Stimulated activated CD8-positive, alpha-beta memory T cell treated with anti-CD3 and anti-CD28 coated beads, Interleukin-15, amount 100 ng/mL, for 1 hour (primary cell): ENCODE measurements around the gene KCTD7.
"Not testable (repeated sequence)": the region's sequence is repeated elsewhere in the genome, so short reads cannot be mapped to it uniquely, and the experiment has no call there.

Experiments
- DNase-seq: peaks from one replicate; pipeline ENCODE4 v3.0.0-alpha.2; 2020; ENCODE audit warnings: low read depth

The KCTD7 gene

DNA sequence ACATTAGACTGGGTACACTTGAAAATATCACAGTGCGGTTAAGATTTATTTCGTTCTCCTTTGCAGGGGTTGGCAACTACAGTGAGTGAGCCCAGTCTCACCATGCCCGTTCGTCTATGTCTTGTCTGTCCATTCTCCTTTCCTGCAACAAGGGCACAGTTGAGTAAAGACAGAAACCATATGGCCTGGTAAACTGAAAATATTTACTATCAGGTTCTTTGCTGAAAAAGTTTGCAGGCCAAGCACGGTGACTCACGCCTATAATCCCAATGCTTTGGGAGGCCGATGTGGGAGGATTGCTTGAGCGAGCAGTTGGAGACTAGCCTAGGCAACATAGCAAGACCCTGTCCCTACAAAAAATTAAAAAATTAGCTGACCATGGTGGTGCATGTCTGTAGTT, 11.4 kb upstream of the KCTD7 start:
- no peak for DNase-seq

DNA sequence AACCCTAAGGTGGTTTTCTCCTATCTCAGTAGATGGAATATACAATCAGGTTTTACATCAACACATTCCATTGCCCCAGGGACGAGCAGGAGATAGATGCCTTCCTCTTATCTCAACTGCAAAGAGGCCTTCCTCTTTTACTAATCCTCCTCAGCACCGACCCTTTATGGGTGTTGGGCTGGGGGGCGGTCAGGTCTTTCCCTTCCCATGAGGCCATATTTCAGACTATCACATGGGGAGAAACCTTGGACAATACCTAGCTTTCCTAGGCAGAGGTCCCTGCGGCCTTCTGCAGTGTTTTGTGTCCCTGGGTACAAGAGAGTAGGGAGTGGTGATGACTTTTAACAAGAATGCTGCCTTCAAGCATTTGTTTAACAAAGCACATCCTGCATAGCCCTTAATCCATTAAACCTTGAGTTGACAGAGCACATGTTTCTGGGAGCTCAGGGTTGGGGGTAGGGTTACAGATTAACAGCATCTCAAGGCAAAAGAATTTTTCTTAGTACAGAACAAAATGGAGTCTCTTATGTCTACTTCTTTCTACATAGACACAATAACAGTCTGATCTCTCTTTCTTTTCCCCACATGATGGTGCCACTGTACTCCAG, 9.2 kb upstream of the KCTD7 start:
- not testable (repeated sequence) for DNase-seq

DNA sequence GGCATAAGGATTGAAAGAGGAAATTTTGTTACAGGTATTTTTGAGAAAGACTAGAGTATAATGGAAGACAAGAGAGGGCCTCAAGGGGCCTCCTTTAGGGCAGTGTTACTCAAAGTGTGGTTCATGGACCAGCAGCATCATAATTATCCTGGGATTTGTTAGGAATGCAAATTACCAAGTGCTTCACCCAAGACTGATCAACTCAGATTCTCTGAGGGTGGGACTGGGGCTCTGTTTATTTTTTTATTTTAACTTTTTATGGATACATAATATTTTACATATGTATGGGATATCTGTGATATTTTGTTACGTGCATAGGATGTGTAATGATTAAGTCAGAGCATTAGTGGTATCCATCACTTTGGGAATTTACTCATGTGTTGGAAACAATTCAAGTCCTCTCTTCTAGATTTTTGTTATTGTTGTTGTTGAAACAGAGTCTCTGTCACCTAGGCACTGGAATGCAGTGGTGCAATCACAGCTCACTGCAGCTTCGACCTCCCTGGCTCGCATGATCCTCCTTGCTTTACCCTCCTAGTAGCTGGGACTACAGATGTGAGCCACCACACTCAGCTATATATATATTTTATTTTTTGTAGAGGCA, 2.2 kb upstream of the KCTD7 start:
- DNase-seq, result no peak

DNA sequence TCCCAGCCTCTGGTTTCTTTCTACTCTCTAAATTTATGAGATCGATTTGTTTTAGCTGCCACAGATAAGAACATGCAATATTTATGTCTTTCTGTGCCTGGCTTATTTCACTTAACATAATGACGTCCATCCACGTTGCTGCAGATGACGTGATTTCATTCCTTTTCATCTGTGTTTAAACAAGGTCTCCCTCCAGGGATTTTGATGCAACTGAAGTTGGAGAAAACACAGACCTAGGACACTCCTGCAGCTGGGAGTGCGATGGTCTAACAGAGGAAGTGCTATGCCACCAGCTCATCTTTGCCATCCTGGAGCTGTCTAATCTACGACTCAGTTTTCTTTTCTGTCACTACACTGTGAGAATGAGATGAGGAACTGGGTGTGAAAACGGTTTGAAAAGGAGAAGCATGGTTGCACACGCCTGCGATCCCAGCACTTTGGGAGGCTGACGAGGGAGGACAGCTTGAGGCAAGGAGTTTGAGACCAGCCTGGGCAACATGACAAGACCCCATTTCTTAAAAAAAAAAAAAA, 1.5 kb upstream of the KCTD7 start:
- DNase-seq, result no peak

DNA sequence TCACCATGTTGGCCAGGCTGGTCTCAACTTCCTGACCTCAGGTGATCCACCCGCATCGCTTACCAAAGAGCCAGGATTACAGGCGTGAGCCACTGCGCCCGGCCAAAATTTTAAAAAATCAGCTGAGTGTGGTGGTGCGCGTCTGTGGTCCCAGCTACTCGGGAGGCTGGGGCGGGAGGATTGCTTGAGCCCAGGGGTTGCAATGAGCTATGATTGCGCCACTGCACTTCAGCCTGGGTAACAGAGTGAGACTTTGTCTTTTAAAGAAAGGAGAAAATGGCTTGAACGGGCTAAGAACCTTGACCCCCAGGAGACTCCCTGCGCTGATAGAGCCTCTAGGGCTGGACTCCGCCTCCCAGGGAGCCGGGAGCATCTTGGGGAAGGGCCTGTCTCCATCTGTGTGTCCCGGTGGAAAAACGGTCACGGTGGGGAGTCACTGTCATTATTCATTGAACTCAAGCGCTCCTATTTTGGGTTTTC, 760 bp upstream of the KCTD7 start:
- no peak for DNase-seq

DNA sequence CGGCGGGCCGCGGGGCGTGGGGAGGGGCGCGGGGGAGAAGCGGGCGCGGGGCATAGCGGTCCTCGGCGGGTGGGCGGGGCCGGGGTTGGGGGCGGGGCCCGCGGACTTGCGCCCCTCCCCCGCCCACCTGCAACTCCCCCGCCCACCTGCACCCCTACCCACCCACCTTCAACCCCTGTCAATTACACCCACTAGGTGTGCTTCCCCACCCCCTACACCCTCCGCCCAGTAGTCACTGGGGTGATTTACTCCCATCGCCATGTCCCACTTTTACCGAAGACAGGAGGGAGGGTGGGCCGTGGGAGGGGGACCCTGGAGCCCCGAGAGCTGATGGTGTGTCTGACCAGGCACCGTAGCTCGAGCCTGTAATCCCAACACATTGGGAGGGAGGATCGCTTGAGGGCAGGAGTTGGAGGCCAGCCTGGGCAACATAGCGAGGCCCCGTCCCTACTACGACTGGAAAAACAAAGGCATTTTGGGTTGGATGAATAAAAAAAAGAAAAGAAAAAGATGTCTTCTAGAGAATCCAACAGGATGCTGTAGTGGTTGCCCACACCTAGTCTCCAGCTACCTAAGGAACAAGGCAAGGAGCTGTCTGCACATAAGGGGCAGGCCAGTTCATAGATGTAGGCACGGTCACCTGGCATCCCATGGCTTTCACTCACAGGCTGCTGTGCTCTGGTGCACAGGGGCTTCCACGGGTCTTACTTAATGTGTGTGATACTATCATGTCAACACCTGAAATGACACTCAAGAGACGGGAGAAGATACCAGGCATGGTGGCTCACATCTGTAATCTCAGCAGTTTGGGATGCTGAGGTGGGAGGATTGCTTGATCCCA, 761 bp downstream of the KCTD7 start:
- no peak for DNase-seq

DNA sequence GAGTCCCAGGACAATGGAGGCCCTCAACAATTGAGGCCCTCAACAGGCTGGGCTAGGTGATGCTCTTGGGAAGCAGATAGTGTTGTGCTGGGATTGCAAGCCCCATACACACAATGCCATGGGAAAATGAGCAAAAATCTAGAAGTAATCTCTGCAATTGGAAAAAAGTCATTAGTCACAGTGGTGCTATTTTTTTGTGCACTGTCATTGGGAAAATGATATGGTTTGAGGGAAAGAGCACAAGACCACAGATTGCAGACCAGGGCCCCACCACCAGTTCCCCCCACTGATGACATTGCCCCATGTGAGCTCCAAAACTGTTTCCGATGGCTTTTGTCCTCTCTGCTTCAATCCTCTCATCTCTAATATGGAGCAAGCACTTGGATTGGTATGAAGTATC, 1.9 kb downstream of the KCTD7 start:
- DNase-seq, result no peak

DNA sequence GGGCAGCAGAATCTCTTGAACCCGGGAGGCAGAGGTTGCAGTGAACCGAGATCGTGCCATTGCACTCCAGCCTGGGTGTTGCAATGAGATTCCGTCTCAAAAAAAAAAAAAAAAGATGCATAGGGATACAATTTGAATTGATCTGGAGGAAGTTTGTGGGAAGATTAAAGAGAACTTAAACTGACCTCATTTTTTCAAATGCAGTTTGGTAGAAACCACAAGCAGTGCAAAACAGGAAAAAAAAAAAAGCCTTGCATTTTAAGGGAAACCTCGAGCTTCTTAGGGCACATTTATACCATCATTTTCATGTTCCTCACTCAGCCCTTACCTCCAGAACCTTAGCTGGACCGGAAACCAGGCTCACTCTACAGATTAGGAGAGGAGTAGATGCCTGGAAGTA, 2.8 kb downstream of the KCTD7 start:
- DNase-seq, result no peak

DNA sequence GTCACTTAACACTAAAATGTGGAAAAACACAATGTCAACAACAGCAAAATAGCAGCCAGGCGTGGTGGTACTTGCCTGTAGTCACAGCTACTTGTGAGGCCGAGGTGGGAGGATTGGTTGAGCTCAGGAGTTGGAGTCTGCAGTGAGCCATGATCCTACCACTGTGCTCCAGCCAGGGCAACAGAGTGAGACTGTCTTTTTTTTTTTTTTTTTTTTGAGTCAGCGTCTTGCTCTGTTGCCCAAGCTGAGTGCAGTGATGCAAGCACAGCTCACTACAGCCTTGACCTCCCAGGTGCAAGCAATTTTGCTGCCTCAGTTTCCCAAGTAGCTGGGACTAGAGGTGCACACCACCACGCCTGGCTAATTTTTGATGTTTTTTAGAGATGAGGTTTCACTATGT, 6.1 kb downstream of the KCTD7 start:
- no peak for DNase-seq

DNA sequence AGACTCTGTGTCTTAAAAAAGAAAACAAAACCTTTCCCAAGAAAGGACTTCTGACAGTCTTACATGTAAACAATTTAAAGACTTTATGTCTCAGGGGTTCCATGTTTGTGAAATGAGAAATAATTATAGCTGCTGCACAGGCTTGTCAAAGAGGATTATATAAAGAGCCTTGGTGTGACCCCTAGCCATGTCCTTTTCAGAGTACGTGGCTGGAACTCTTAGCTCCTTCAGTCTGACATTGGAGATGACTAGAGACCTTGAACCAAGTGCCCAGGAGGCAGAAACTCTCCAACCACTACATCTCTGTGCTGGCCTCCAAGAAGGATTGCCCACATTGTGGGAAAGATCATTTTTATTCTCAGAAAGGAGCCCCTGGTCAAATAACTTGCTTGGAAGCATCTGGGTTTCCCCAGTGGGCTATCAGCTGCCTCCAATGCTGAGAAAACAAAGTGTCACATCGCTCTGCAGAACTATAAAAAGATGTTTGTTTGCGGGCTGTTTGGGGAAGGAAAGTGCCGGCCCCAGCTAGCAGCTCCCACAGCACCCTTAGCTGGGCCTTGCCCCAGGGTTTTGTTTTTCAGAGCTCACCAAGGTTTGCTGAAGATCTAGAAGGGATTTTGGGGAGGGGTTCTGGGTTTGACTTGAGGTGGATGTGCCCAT, 6.8 kb downstream of the KCTD7 start:
- not testable (repeated sequence) for DNase-seq

DNA sequence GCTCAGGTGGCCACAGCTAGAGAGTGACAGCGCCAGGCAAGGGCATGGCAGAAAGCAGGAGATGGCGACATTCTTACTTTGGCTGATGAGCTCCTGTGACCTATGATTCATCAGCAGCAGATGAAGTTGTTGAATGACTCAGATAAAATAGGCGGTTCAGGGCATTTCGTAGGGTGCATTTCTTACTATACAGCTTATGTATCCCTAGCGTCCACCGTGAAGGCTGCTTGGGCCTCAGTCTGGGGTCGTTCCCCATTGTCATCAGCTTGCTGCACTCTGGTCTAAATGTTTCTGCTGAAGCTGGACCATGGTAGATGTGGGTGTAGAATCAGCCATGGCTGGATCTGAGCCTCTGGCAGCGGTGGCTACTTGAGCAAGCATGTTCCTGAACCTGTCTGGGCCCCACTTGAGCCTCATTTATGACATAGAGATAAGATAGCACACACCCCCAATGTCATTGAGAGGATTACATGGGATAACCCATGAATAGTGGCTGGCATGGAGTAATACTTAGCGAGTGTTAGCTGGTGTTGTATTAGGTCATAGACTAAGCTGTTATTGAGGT, 7.4 kb downstream of the KCTD7 start:
- not testable (repeated sequence) for DNase-seq

DNA sequence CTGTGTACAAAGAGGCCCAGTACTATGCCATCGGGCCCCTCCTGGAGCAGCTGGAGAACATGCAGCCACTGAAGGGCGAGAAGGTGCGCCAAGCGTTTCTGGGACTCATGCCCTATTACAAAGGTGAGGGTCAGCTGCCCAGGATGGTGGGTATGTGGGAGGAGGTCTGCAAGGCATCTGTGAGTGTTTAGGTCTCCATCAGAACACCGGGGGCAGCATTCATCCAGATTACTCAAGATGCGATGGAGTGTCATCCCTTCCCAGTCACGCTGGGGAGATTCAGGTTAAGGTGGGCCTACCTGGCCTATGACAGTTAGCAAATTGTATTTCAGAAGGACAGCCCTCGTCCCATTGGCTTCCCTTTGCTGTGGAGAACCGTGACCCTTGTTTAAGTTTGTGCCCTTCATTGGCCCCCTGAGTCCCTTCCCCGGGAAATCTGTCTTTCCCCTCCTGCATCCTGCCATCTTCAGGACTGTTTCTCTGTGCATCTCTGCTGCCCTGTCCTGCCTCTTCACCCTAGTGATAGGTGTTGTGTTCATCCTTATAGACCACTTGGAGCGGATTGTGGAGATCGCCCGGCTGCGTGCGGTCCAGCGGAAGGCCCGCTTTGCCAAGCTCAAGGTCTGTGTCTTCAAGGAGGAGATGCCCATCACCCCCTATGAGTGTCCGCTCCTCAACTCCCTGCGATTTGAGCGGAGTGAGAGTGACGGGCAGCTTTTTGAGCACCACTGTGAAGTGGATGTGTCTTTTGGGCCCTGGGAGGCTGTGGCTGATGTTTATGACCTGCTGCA, 9.8 kb downstream of the KCTD7 start:
- DNase-seq, result no peak

DNA sequence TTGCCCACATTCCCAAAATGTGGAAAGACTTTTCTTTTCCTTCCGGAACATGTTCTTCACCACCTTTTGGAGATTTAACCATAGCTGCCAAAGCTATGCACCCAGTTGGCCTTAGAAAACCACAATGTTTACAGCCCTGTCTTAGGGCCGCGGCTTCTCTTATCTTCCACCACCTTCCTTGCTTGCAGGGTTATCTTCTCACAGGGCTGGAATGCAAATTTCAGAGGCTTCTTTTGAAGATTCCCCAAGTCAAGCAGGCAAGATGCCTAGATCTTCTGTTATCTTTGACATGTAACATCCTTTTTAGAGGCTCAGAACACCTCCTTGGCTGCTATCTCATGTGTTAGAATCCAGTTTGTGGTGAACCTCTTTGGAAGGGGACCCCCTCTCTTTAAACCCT, 11.1 kb downstream of the KCTD7 start:
- DNase-seq, result no peak

DNA sequence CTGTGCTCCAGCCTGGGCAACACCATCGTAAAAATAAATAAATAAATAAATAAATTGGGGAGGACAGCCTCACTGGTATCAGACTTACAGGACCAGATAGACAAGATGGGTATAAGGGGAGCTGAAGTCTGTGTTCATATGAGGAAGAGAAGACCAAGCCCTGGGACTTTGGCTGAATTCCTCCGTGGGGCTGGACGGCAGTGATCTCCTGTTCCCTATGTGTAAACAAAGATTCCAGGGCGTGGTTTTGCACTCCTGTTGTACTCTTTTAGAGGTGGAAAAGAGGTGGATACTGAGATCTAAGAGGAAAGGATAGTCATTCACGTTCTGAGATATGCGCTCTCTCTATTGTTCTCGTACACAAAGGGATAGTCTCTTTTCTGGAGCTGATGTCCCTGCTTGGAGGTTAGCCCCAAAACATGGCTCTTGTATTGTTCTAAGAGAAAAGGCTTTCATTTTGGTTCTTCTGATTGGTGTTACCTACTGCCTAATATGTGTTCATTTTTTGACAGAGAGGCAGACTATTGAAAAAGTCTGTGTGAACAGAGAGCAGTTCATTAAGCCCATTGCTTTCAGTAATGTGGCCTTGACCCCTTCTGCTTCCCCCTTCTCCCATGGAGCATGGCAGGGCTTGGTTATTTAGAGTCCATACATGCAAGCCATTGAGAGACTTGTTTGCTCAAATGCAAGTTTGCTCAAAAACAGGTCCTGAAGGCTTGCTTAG, 12.3 kb downstream of the KCTD7 start:
- DNase-seq, result no peak

DNA sequence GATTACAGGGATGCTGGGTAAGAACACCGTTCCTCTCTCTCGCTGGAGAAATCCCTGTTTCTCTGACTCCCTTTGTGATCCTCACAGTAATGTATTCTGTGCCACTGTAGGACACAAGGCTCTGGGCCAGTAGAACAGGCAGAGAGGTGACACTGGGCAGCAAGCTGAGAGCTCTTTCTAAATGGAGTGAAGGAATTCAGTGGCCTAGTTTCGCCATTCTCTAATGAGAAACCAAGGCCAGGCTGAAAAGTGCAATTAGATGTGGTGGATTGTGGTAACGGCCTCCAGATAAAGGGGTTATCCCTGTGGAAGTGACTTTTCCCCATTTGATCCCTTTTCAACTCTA, 12.8 kb downstream of the KCTD7 start:
- no peak for DNase-seq

DNA sequence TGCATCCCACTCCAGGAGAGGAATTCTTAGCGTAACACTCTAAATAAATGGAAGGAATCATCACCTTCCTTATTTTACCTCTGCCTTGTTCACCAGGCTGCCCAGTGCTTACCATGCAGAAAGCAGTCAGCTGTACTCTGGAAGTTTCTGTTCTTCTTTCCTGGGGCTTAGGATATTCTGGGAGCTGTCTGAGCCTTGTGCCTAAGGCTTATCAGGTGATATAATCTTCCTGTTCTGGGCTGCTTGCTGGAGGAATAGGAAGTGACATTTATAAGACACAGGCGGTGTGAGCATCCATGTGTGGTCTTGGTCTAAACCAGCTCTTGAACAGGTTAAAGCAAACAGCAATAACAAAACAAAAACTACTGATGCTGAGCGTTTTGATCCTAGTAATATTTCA, 13.5 kb downstream of the KCTD7 start:
- DNase-seq, result no peak

DNA sequence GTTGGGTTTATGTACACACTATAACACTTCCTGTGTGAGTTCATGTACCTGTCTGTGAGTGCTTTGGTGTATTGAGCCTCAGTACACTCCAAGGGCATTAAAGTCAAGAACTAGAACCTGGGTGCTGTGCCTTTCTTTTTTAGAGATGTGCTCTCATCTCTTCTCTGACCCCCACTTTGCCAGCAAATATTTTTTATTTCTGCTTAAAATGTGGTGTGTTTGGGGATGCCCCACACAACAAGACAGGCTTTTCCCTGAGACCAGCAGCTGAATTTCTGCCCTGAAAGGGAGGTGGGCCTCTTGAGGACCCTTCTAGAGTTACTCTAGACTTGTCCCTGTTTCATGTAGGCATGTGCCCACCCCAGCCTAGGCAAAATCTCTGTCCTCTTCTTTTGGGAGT, 14.3 kb downstream of the KCTD7 start:
- no peak for DNase-seq

DNA sequence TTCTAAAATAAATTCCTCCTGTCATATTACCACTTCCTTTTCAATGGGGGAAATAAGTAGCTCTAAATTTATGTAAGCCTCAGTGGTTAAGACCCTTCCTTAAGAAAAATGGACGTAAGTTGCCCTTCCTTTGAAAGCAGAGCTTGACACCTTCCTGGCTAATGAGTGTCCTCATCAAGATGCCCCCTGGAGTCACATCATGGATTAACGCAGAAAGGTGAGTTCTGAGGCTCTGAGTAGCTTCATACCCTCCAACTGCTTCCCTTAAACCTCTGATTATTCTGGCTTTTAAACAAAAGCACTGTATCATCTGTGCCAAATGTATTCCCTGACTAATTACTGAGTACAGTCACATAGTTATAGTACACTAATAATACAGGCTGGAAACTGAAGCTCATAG, 14.7 kb downstream of the KCTD7 start:
- no peak for DNase-seq

DNA sequence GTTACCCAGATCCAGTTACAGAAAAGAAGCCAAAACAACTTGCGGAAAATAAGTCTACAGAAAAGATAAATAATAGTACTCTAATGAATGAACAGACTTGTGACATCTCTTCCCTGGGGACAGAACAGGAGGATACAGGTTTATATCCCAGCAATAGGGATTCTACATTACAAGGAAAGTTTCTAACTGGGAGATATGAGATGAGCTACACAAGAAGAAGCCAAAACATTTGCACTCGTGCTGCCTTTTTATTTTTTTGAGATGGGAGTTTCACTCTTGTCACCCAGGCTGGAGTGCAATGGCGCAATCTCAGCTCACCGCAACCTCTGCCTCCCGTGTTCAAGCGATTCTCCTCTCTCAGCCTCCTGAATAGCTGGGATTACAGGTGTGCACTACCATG, 22.3 kb downstream of the KCTD7 start:
- DNase-seq, result not testable (repeated sequence)

DNA sequence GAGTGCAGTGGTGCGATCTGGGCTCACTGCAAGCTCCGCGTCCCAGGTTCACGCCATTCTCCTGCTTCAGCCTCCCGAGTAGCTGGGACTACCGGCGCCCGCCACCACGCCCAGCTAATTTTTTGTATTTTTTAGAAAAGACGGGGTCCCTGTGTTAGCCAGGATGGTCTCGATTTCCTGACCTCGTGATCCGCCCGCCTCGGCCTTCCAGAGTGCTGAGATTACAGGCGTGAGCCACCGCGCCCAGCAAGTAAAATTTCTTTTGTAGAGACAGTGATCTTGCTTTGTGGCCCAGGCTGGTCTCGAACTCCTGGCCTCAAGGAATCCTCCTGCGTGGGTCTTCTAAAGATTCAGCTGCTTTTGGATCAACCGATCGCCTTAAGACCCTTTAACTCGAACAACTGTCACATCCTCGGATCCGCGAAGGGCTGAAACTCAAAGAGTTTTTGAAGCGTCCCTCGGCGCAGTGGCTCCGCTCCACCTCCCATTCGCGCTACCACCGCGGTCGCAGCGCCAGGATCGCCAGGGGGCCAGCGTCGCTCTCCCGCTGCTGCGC, 25.1 kb downstream of the KCTD7 start:
- DNase-seq, result not testable (repeated sequence)
